ENCODE results near the gene MEAK7.

The MEAK7 gene

DNA sequence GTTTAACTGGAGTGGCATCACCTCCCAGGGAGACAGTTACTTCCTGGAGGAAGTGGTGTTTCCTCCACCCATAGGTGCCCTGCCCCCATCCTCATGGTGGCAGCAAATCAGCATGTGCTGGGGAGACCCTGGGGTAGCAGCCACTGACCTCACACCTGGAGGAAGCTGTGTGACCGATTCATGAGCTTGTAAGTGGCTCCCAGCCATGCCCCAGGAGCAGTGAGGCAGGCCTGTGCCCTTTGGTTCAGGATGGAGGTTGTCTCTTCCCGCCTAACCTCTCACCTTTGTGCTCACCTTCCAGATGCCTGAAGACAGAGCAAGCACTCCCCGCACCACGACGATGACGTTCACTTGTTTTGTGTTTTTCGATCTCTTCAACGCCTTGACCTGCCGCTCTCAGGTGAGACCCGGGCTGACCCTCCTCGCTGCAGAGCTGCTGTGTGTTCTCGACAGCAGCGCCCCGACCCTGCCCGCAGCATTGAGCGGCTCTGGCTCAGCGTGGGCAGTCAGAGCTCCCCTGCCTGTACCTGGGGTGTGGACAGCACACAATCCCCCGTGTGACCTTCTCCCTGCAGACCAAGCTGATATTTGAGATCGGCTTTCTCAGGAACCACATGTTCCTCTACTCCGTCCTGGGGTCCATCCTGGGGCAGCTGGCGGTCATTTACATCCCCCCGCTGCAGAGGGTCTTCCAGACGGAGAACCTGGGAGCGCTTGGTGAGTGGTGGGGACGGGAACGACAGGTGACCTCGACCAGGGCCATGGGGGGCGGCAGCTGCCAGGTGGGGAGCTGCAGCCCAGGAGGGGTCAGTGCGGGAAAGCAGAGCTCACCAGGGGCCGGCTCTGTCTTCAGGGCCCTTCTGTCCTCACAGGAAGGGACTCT lies 42.8 kb downstream of the MEAK7 start:
- H3K4me2 ChIP-seq (ENCODE audit: low read length), result no peak overlapping the region
- H3K9me2 ChIP-seq (replicated peaks; ENCODE audit: control insufficient read depth, low read length), result no peaks in the 10 kb centered on the region
- H4K20me1 ChIP-seq (ENCODE audit: control insufficient read depth, insufficient read depth, low read depth, low read length), result no peaks in the 10 kb centered on the region
- H3K9me3 ChIP-seq (ENCODE audit: control insufficient read depth, insufficient read depth, low read length), result peaks cover 6% of the 10 kb centered on the region
- H3K36me3 ChIP-seq (ENCODE audit: control insufficient read depth, low read length), result no peaks in the 10 kb centered on the region
- H3K27me3 ChIP-seq (ENCODE audit: control insufficient read depth, low read length), result no peaks in the 10 kb centered on the region; the same call in 1 of the 2 replicates
- no peak overlapping the region for H3K4me3 ChIP-seq (ENCODE audit: low read length)
- H3F3A ChIP-seq (ENCODE audit: control insufficient read depth, insufficient read depth), result no peaks in the 10 kb centered on the region
- no peaks in the 10 kb centered on the region for H3K4me1 ChIP-seq (ENCODE audit: control insufficient read depth, low read length)
- H3K27ac ChIP-seq (ENCODE audit: low read depth, low read length), result no peak overlapping the region
- TF ChIP-seq EZH2phosphoT487 (IDR thresholded peaks at IDR 0.05; ENCODE audit: borderline replicate concordance, low read length), result no peak
- TF ChIP-seq, protein P1, sequence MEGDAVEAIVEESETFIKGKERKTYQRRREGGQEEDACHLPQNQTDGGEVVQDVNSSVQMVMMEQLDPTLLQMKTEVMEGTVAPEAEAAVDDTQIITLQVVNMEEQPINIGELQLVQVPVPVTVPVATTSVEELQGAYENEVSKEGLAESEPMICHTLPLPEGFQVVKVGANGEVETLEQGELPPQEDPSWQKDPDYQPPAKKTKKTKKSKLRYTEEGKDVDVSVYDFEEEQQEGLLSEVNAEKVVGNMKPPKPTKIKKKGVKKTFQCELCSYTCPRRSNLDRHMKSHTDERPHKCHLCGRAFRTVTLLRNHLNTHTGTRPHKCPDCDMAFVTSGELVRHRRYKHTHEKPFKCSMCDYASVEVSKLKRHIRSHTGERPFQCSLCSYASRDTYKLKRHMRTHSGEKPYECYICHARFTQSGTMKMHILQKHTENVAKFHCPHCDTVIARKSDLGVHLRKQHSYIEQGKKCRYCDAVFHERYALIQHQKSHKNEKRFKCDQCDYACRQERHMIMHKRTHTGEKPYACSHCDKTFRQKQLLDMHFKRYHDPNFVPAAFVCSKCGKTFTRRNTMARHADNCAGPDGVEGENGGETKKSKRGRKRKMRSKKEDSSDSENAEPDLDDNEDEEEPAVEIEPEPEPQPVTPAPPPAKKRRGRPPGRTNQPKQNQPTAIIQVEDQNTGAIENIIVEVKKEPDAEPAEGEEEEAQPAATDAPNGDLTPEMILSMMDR (IDR thresholded peaks at IDR 0.05; ENCODE audit: low read depth, low read length, poor library complexity, severe bottlenecking), result no peak
- no peaks in the 10 kb centered on the region for H3K79me2 ChIP-seq (ENCODE audit: control insufficient read depth, low read length)

DNA sequence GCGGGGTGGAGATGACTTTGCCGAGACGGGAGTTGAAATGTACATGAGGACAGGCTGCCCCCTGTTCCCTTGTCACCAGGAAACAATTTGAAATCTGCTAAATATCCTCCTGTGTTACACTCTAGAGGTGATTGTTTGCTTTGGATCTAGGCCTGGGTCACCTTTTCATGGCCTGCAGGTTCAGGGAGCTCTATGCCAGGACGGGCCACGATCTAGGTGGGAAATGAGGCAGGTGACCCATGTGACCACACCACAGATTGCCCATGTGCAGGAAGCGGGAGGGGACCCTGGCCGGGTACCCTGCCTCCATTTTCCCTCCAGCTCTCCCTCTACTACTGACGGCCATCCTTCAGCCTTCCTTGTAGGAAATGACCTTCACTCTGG lies 43.4 kb downstream of the MEAK7 start:
- Histone ChIP-seq H3K4me1 (ENCODE audit: control insufficient read depth, low read length) (no peaks in the 10 kb centered on the region), H3K36me3 (ENCODE audit: control insufficient read depth, low read length) (no peaks in the 10 kb centered on the region), H3K27me3 (ENCODE audit: control insufficient read depth, low read length) (no peaks in the 10 kb centered on the region), H3K9me3 (ENCODE audit: control insufficient read depth, insufficient read depth, low read length) (no peaks in the 10 kb centered on the region), H3K9me2 (replicated peaks; ENCODE audit: control insufficient read depth, low read length) (no peaks in the 10 kb centered on the region), H3K27ac (ENCODE audit: low read depth, low read length) (no peak overlapping the region), H4K20me1 (ENCODE audit: control insufficient read depth, insufficient read depth, low read depth, low read length) (no peaks in the 10 kb centered on the region), H3K4me2 (ENCODE audit: low read length) (no peak overlapping the region), H3F3A (ENCODE audit: control insufficient read depth, insufficient read depth) (no peaks in the 10 kb centered on the region), H3K79me2 (ENCODE audit: control insufficient read depth, low read length) (no peaks in the 10 kb centered on the region), H3K4me3 (ENCODE audit: low read length) (no peak overlapping the region)
- TF ChIP-seq EZH2phosphoT487 (IDR thresholded peaks at IDR 0.05; ENCODE audit: borderline replicate concordance, low read length), result no peak
- TF ChIP-seq, protein P1 (IDR thresholded peaks at IDR 0.05; ENCODE audit: low read depth, low read length, poor library complexity, severe bottlenecking), result no peak

DNA sequence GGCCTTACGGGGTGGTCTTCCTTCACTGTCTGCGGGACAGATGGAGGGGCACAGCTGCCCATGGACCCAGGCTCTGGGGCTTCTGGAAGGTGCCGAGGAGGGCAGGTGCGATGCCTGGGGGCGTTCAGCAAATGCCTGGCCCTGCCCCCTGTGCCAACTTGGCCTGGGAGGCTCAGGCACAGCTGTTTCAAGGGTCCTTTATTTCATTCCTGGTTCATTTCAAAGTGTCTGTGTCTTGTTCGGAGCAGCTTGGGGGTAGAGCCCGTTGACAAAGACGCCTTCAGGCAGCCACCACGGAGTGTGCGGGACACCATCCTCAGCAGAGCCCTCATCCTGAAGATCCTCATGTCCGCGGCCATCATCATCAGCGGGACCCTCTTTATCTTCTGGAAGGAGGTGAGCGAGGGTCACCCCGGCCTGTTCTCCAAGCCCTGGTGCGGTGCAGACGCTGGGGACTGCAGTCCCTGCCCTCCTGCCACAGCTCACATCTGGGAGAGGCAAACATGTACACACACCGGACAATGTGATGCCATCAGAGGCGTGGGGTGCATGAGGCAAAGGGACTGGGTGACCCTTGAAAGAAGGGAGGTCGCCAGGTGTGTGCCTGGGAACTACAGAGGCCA lies 43.9 kb downstream of the MEAK7 start:
- Histone ChIP-seq H3F3A (ENCODE audit: control insufficient read depth, insufficient read depth) (no peaks in the 10 kb centered on the region), H3K4me2 (ENCODE audit: low read length) (no peak overlapping the region), H3K27me3 (ENCODE audit: control insufficient read depth, low read length) (no peaks in the 10 kb centered on the region), H4K20me1 (ENCODE audit: control insufficient read depth, insufficient read depth, low read depth, low read length) (no peaks in the 10 kb centered on the region), H3K4me3 (ENCODE audit: low read length) (no peak overlapping the region), H3K9me2 (replicated peaks; ENCODE audit: control insufficient read depth, low read length) (no peaks in the 10 kb centered on the region), H3K36me3 (ENCODE audit: control insufficient read depth, low read length) (no peaks in the 10 kb centered on the region), H3K4me1 (ENCODE audit: control insufficient read depth, low read length) (no peaks in the 10 kb centered on the region), H3K79me2 (ENCODE audit: control insufficient read depth, low read length) (no peaks in the 10 kb centered on the region), H3K9me3 (ENCODE audit: control insufficient read depth, insufficient read depth, low read length) (no peaks in the 10 kb centered on the region), H3K27ac (ENCODE audit: low read depth, low read length) (no peak overlapping the region)
- TF ChIP-seq EZH2phosphoT487 (IDR thresholded peaks at IDR 0.05; ENCODE audit: borderline replicate concordance, low read length), result no peak
- TF ChIP-seq, protein P1 (IDR thresholded peaks at IDR 0.05; ENCODE audit: low read depth, low read length, poor library complexity, severe bottlenecking), result no peak

All from DOHH2 (cell line).